SIG-M5 treated with dmso at 0.1 percent for 504 hours (cell line): ENCODE measurements around the gene RING1.
A peak's percentile ranks its signal among the peaks of the same experiment; 100 is the strongest.
"Not testable (repeated sequence)": the region's sequence is repeated elsewhere in the genome, so short reads cannot be mapped to it uniquely, and the experiment has no call there.

Experiments used
- DNase-seq: peaks from one replicate; lab custom pipeline; 2025; ENCODE audit not compliant: unreplicated experiment; lab: John Stamatoyannopoulos, UW

The RING1 gene

GRCh38 chr6:33205191-33206026, 2.9 kb upstream of the RING1 start:
- no peak for DNase-seq

- DNase-seq = no peak
Observed at GRCh38 chr6:33206027-33206863, 2.1 kb upstream of the RING1 start.

- no peak for DNase-seq
Observed at GRCh38 chr6:33206864-33207551, 1.3 kb upstream of the RING1 start.

GRCh38 chr6:33207552-33208090, 679 bp upstream of the RING1 start:
- no peak for DNase-seq

GRCh38 chr6:33209856-33210255, 1.6 kb downstream of the RING1 start:
- no peak for DNase-seq

GRCh38 chr6:33211136-33211535, 2.8 kb downstream of the RING1 start:
- DNase-seq = no peak

- no peak for DNase-seq
Observed at GRCh38 chr6:33211666-33212422, 3.5 kb downstream of the RING1 start.

GRCh38 chr6:33212857-33213165, 4.5 kb downstream of the RING1 start:
- DNase-seq = no peak

- DNase-seq = peak; percentile 54
Observed at GRCh38 chr6:33213166-33213988, 5.1 kb downstream of the RING1 start.

- no peak for DNase-seq
Observed at GRCh38 chr6:33213989-33214335, 5.7 kb downstream of the RING1 start.

- DNase-seq = no peak
Observed at GRCh38 chr6:33215271-33216116, 7.2 kb downstream of the RING1 start.

- DNase-seq = no peak
Observed at GRCh38 chr6:33216117-33216649, 7.9 kb downstream of the RING1 start.

- no peak for DNase-seq
Observed at GRCh38 chr6:33217246-33217645, 8.9 kb downstream of the RING1 start.

GRCh38 chr6:33217681-33218080, 9.4 kb downstream of the RING1 start:
- no peak for DNase-seq

GRCh38 chr6:33226503-33227120, 18.3 kb downstream of the RING1 start:
- DNase-seq = not testable (repeated sequence)

- DNase-seq = no peak
Observed at GRCh38 chr6:33235221-33235634, 26.9 kb downstream of the RING1 start.

- no peak for DNase-seq
Observed at GRCh38 chr6:33236328-33236727, 28.0 kb downstream of the RING1 start.

- no peak for DNase-seq
Observed at GRCh38 chr6:33236852-33237251, 28.6 kb downstream of the RING1 start.
